ENCODE results near the gene DCX. TPM values are rescaled to one million over a fixed set of nuclear protein-coding genes. Genes with fewer than 3 reads are reported as not detected.

Gene DCX
- total and polyA plus RNA-seq, 2 experiments from 2014 or later, result 0.66 to 3.0 TPM

- H2AFZ ChIP-seq, result no peak overlapping the region
- no peak overlapping the region for H3K4me3 Mint-ChIP-seq
- H3K9me2 ChIP-seq (ENCODE audit: insufficient read depth), result no peaks in the 10 kb centered on the region
- ATAC-seq, result no peak
- no peaks in the 10 kb centered on the region for H3K36me3 Mint-ChIP-seq (ENCODE audit: low read depth)
- no peak for DNase-seq (ENCODE audit: low spot score)
- no peaks in the 10 kb centered on the region for H3F3A ChIP-seq (replicated peaks; ENCODE audit: low read depth)
- TF ChIP-seq EZH2 (IDR thresholded peaks at IDR 0.05; ENCODE audit: low read depth, unreplicated experiment), result no peak
- TF ChIP-seq ZNF462 (CRISPR knock-in tag; IDR thresholded peaks at IDR 0.05), result no peak
- TF ChIP-seq ZNF331 (CRISPR knock-in tag; IDR thresholded peaks at IDR 0.05; ENCODE audit: low read depth), result no peak
- no peak for TF ChIP-seq POLR2AphosphoS5 (IDR thresholded peaks at IDR 0.05; ENCODE audit: low read depth)
- TF ChIP-seq REST (IDR thresholded peaks at IDR 0.05; ENCODE audit: unreplicated experiment), result no peak
- TF ChIP-seq NANOG (IDR thresholded peaks at IDR 0.05; ENCODE audit: borderline replicate concordance), result no peak
- no peak for TF ChIP-seq JUNB (IDR thresholded peaks at IDR 0.05; ENCODE audit: unreplicated experiment)
- TF ChIP-seq ETS1 (IDR thresholded peaks at IDR 0.05), result no peak
- TF ChIP-seq CTCF (conservative IDR thresholded peaks at IDR 0.05; ENCODE audit: low read depth in 2 of 2), result no peak
- no peak for TF ChIP-seq CREB1 (CRISPR knock-in tag; IDR thresholded peaks at IDR 0.05; ENCODE audit: low read depth)
- no peak for TF ChIP-seq EZH2phosphoT487 (IDR thresholded peaks at IDR 0.05; ENCODE audit: unreplicated experiment)
- no peak for TF ChIP-seq STAT1 (IDR thresholded peaks at IDR 0.05; ENCODE audit: unreplicated experiment)
- no peak for TF ChIP-seq ZNF114 (CRISPR knock-in tag; IDR thresholded peaks at IDR 0.05)
- no peaks in the 10 kb centered on the region for H3K79me2 ChIP-seq (replicated peaks; ENCODE audit: insufficient read depth)
- H3K27me3 Mint-ChIP-seq (ENCODE audit: insufficient read depth, low read depth, poor library complexity), result no peaks in the 10 kb centered on the region
- 0 out of 2 replicates have a peak, but pooled peaks cover 9% of the 10 kb centered on the region for H3K4me1 ChIP-seq (ENCODE audit: insufficient read depth)
- H3K4me2 ChIP-seq, result no peak overlapping the region
- no peaks in the 10 kb centered on the region for H4K20me1 ChIP-seq (replicated peaks; ENCODE audit: insufficient read depth)
- H3K27me3 ChIP-seq (ENCODE audit: insufficient read depth), result no peaks in the 10 kb centered on the region
- no peak overlapping the region for H3K27ac ChIP-seq (ENCODE audit: low read depth)
- no peak overlapping the region for H3K4me3 ChIP-seq
- no peaks in the 10 kb centered on the region for H3K9me3 Mint-ChIP-seq
- H3K36me3 ChIP-seq (ENCODE audit: insufficient read depth), result no peaks in the 10 kb centered on the region
- H3K4me1 Mint-ChIP-seq, result peaks cover 6% of the 10 kb centered on the region
- H3K27ac Mint-ChIP-seq, result no peak overlapping the region
Observed at GRCh38 chrX:111443946-111444345, 32.0 kb upstream of the DCX start.

Data from GM23338 (cell line).